ENCODE results near the gene CEND1. TPM values are rescaled to one million over a fixed set of nuclear protein-coding genes. Genes with fewer than 3 reads are reported as not detected.

Gene CEND1
- total RNA-seq, 1 donor from 2014 or later, result 0.20 TPM

DNA sequence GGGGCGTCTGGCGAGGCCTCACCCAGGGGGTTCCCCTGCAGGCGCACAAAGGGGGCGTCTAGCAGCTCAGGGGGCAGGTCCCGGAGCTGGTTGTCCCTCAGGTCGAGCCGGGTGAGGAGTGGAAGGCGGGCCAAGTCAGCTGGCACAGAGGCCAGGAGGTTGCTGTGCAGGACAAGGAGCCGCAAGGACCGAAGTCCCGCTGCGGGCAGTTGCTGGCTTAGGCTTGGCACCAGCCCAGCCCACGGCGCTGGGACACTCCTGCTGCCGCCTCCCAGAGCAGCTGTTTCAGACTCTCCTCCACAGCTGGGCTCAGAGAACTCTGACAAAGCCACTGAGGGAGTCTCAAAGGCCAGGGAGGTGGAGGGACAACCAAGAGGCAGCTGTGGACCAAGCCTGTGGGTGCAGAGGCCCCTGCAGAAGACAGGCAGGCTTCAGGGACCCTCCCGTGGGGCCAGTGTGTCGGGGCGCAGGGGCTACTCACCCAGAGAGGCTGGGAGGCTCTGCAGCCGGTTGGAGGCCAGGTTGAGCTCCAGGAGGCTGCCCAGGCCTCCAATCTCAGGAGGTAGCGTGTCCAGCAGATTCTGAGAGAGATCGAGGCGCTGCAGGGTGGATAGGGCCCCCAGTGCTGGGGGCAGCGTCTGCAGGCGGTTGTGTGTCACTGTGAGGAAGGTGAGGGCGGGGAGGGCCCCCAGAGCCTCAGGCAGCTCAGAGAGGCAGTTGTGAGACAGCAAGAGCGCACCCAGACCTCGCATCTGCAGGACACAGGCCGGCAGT is 13.0 kb upstream of the CEND1 start:
- peaks cover 17% of the 10 kb centered on the region for H3K4me1 Mint-ChIP-seq (ENCODE audit: low read depth)
- peaks cover 2% of the 10 kb centered on the region for H3K36me3 Mint-ChIP-seq (ENCODE audit: low read depth)
- no peaks in the 10 kb centered on the region for H3K9me3 Mint-ChIP-seq (ENCODE audit: low read depth)
- no peaks in the 10 kb centered on the region for H3K27me3 Mint-ChIP-seq (ENCODE audit: low read depth)
- H3K4me3 Mint-ChIP-seq (ENCODE audit: unreplicated experiment), result no peak overlapping the region
- TF ChIP-seq, protein P1, sequence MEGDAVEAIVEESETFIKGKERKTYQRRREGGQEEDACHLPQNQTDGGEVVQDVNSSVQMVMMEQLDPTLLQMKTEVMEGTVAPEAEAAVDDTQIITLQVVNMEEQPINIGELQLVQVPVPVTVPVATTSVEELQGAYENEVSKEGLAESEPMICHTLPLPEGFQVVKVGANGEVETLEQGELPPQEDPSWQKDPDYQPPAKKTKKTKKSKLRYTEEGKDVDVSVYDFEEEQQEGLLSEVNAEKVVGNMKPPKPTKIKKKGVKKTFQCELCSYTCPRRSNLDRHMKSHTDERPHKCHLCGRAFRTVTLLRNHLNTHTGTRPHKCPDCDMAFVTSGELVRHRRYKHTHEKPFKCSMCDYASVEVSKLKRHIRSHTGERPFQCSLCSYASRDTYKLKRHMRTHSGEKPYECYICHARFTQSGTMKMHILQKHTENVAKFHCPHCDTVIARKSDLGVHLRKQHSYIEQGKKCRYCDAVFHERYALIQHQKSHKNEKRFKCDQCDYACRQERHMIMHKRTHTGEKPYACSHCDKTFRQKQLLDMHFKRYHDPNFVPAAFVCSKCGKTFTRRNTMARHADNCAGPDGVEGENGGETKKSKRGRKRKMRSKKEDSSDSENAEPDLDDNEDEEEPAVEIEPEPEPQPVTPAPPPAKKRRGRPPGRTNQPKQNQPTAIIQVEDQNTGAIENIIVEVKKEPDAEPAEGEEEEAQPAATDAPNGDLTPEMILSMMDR (IDR thresholded peaks at IDR 0.05), result no peak
- no peak overlapping the region for H3K27ac Mint-ChIP-seq (ENCODE audit: unreplicated experiment)
- DNase-seq (ENCODE audit: low spot score), result no peak

- Mint-ChIP-seq H3K36me3 (ENCODE audit: low read depth) (peaks cover 2% of the 10 kb centered on the region), H3K27ac (ENCODE audit: unreplicated experiment) (no peak overlapping the region), H3K27me3 (ENCODE audit: low read depth) (no peaks in the 10 kb centered on the region), H3K9me3 (ENCODE audit: low read depth) (no peaks in the 10 kb centered on the region), H3K4me3 (ENCODE audit: unreplicated experiment) (no peak overlapping the region), H3K4me1 (ENCODE audit: low read depth) (peaks cover 15% of the 10 kb centered on the region)
- DNase-seq (ENCODE audit: low spot score), result no peak
- TF ChIP-seq, protein P1 (IDR thresholded peaks at IDR 0.05), result no peak
Observed at GRCh38 chr11:802018-802617, 12.2 kb upstream of the CEND1 start.

DNA sequence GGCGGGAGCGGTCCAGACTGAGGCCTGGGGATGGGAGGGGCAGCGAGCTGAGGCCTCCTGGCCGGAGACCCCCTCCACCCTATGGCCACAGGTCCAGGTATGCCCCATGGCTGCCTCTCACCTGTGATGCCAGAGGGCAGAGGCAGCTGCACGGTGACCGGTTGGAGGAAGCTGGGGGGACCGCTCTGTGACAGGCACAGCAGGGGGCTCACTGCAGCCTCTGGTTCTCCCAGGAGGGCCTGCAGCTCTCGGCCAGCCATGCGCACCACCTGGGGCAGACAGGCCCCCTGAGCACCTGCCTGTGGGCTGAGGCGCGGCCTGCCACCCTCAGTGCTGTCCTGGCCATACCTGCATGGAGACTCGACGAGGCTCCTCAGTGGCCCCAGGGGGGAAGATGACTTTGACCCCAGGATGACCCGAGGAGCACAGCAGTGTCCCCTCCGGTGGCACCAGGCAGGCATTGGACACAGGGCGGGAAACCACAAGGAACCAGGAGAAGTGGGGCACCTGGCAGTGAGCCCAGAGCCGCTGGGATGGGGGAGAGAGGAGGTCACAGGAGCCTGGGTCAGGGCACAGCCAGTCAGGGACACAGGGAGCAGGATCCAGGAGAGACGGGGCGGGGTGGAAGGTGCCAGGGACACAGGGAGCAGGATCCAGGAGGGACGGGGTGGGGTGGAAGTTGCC is 11.3 kb upstream of the CEND1 start:
- H3K27ac Mint-ChIP-seq (ENCODE audit: unreplicated experiment), result no peak overlapping the region

GRCh38 chr11:800473-800872 is 10.6 kb upstream of the CEND1 start:
- TF ChIP-seq, protein P1 (IDR thresholded peaks at IDR 0.05), result no peak
- peaks cover 25% of the 10 kb centered on the region for H3K4me1 Mint-ChIP-seq (ENCODE audit: low read depth)
- H3K27me3 Mint-ChIP-seq (ENCODE audit: low read depth), result no peaks in the 10 kb centered on the region
- DNase-seq (ENCODE audit: low spot score), result no peak
- no peak overlapping the region for H3K4me3 Mint-ChIP-seq (ENCODE audit: unreplicated experiment)
- H3K27ac Mint-ChIP-seq (ENCODE audit: unreplicated experiment), result no peak overlapping the region
- H3K9me3 Mint-ChIP-seq (ENCODE audit: low read depth), result no peaks in the 10 kb centered on the region
- H3K36me3 Mint-ChIP-seq (ENCODE audit: low read depth), result peaks cover 2% of the 10 kb centered on the region

More for the DNA sequence above, 11.3 kb upstream of the CEND1 start:
- H3K4me3 Mint-ChIP-seq (ENCODE audit: unreplicated experiment), result no peak overlapping the region
- TF ChIP-seq, protein P1 (IDR thresholded peaks at IDR 0.05), result no peak
- no peak for DNase-seq (ENCODE audit: low spot score)
- no peaks in the 10 kb centered on the region for H3K27me3 Mint-ChIP-seq (ENCODE audit: low read depth)
- peaks cover 2% of the 10 kb centered on the region for H3K36me3 Mint-ChIP-seq (ENCODE audit: low read depth)
- H3K4me1 Mint-ChIP-seq (ENCODE audit: low read depth), result peaks cover 23% of the 10 kb centered on the region
- H3K9me3 Mint-ChIP-seq (ENCODE audit: low read depth), result no peaks in the 10 kb centered on the region

DNA sequence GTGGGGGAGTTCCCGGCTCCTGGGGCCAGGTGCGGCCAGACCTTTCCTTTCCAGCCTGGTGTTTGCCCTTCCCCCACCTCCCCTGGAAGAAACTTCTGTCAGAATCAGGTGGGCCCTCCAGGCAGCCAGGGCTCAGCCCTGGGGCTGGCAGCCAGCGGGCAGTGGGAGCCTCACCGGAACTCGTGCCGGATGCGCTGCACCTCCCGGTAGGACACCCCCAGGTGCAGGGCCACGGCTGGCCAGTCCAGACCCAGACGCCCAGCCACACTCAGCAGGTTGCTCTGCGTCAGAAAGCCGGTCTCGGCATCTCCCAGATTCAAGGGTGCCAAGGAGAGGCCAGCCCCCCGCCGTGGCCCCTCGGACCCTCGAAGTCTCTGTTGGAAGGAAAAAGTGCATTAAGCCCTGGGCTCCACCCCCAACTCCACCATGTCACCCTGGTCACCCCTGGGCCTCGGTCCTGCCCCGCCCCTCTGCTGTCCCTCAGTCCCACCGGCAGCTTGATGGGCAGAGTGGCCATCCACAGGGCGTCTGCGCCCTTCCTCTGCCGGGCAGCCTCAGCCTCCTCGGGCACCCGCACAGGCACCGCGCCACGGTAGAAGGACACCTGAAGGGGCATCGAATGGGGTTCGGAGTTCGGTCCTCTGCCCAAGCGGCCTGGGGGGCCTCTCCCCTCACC is 9.9 kb upstream of the CEND1 start:
- Mint-ChIP-seq H3K27me3 (ENCODE audit: low read depth) (no peaks in the 10 kb centered on the region), H3K9me3 (ENCODE audit: low read depth) (no peaks in the 10 kb centered on the region), H3K27ac (ENCODE audit: unreplicated experiment) (no peak overlapping the region), H3K4me3 (ENCODE audit: unreplicated experiment) (no peak overlapping the region), H3K36me3 (ENCODE audit: low read depth) (peaks cover 2% of the 10 kb centered on the region), H3K4me1 (ENCODE audit: low read depth) (peaks cover 25% of the 10 kb centered on the region)
- TF ChIP-seq, protein P1 (IDR thresholded peaks at IDR 0.05), result no peak
- no peak for DNase-seq (ENCODE audit: low spot score)
